HG02981 (cell line): Measurements from ENCODE around the gene OSTC.

ENCODE experiments used
- ATAC-seq: cut with Tn5 transposase; IDR thresholded peaks from one replicate; pipeline ENCODE4 v1.9.1; 2021; ENCODE audit warnings: mild to moderate bottlenecking, moderate library complexity; ENCODE audit not compliant: unreplicated experiment

Gene OSTC

GRCh38 chr4:108650212-108651013 is at the start of gene OSTC:
TSS of gene OSTC (plus strand) at chr4:108650599. CDS start at chr4:108650656, 57 bp downstream.
- ATAC-seq = peak; percentile 84

DNA sequence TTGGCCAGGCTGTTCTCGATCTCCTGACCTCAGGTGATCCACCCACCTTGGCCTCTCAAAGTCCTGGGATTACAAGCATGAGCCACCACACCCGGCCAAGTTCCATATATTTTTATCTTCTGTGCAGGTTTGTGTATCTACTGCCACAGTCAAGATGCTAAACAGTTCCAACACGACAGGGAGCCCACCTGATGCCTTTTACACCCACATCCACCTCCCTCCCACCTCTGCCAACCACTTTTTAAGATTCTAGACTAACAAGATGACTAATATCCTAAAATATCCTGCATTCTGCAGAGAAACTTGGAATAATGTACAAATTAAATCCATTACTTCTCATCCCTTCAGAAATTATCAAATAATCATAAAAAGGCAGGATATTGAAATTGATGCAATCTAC is 49.3 kb upstream of the OSTC start:
- ATAC-seq = no peak

GRCh38 chr4:108601532-108601931 is 48.9 kb upstream of the OSTC start:
- ATAC-seq = no peak

- ATAC-seq = no peak
These were observed 48.2 kb upstream of the OSTC start for GRCh38 chr4:108602163-108602562.

GRCh38 chr4:108607079-108607815 is 43.2 kb upstream of the OSTC start:
- ATAC-seq = no peak

- ATAC-seq = no peak
These were observed 39.0 kb upstream of the OSTC start for GRCh38 chr4:108611365-108611764.

GRCh38 chr4:108612365-108612764 is 38.0 kb upstream of the OSTC start:
- ATAC-seq = no peak

DNA sequence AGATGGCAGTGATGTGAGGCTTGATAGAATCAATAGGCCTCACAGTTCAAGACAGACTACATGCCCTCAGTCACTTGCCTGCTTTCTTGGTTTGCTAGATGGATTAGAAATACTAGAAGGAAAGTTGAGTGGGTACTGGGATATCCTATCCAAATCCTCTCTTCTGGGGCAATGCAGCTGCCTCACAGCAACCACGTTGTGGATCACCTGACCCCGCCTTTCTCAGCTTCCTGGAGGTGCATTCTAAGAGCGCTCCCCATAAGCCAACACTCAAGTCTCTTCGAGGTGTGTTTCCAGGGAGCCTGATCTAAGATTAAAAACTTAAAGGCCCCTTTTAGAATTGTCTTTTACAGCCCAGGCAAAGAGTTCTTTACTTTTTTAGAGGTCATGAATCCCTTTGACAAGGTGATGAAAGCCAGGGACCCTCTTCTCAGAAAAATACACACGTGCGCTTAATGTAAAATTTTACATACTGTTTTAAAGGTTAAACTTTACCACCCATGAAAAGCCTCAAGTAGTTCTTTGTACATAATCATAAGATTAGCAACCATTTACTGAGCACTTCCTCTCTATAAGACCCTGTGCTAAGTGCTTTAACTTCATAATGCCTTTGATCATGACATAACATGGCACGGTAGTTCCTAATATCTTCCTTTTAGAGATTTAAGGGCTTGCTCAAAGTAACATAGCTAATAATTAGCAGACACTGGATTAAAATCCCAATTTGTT is 30.9 kb upstream of the OSTC start:
- ATAC-seq = peak; percentile 6

- ATAC-seq = peak; percentile 100
These were observed 30.1 kb upstream of the OSTC start, which contains the start of gene RPL34 for GRCh38 chr4:108620101-108620932. TSS of gene RPL34 (plus strand) at chr4:108620576. CDS start at chr4:108621960, 1,384 bp downstream.

DNA sequence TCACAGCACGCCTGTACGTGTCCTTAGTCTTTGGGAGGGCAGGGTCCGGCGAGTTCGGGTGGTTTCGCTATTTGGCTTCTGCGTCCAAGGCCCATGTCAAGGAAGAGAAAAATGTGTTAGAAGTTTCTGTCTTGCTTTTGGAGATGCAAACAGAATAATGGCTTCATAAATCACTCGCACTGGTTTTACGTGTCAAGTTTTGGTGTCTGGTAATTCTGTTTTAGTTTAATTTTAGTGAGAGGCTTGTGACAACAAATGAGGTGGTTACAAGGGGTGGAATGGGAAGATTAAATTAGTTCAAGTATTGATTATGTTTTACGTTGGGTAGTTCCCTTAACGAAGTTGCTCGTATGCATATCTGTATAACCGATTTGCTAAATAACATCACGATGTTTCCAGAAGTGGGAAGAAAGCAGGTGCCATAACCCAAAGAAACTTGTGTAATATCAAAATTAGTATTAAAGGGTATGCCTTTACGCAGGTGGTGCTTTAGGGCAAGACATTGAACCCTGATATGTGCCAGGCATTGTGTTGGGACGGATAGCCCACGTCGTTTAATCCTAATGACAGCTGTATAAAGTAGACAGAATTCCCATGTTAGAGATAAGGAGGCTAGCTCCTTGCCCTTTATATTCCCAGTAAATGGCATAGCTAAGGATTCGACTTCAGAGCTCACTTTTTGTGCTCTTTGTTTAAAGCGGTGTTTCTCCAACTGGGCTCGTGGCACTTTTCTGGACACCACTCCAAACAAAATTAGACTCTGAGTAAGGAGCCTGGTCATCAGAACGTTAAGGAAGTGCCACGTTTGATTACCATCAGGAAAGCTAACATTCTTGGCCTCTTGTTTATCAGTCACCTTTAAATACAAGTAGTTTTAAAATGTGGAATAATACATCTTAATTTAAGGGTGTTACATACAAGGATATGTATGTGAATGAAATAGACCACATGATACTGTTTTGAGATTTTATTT is 29.2 kb upstream of the OSTC start:
- no peak for ATAC-seq

GRCh38 chr4:108622022-108622421 is 28.4 kb upstream of the OSTC start:
- ATAC-seq = no peak

DNA sequence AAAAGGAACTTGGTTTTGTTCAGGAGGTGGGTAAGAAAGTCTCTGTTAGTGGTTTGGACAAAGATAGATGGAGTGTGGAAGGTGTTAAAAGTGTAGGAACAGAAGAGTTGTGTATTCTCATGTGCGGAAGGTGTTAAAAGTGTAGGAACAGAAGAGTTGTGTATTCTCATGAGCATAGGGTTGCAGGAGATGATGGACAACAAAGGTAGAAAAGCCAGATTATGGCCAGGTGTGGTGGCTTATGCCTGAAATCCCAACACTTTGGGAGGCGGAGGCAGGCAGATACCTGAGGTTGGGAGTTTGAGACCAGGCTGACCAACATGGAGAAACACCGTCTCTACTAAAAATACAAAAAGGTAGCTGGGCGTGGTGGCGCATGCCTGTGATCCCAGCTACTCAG is 27.6 kb upstream of the OSTC start:
- ATAC-seq = no peak

DNA sequence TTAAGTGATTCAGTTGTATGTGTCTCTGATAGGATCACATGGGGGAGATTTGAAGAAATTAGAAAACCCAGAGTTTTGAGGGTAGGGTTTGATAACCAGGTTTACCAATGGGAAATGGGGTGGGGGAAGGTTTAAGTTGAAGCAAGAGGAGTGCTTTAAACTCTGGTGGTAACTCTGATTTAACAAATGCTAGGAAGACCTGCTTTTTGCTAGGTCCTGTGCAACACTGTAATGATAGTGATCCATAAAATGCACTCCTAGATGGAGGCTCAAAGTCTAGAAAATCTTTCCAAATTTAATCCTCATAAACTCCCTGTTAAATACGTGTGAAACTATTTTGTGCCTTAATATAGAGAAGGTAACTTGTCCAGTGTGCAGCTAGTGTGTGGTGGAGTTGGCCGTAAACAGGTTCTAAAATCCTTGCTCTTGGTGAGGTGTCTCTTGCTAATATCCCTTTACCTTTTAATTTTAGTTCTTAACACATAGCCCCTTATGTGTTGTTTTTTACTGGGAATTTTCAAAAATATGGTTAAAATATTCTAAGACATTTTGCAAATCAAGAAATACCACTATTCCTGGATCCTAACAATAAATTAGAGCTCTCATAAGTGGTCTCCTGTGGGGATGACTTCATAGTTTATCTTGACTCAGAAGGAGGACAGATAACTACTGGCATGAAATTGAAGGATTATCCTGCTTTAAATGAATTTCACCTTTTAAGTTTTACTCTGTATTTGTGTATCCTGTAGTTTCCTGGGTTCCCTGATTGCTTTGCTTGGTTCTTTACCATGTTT is 25.9 kb upstream of the OSTC start:
- ATAC-seq = no peak

GRCh38 chr4:108626056-108626455 is 24.3 kb upstream of the OSTC start:
- ATAC-seq = no peak

- no peak for ATAC-seq
These were observed 22.0 kb upstream of the OSTC start for GRCh38 chr4:108628411-108628810.

- ATAC-seq = no peak
These were observed 15.2 kb upstream of the OSTC start for GRCh38 chr4:108635070-108635655.

GRCh38 chr4:108636246-108636645 is 14.2 kb upstream of the OSTC start:
- no peak for ATAC-seq

GRCh38 chr4:108637856-108638255 is 12.5 kb upstream of the OSTC start:
- ATAC-seq = no peak
